Iris pigment epithelial cell (primary cell): ENCODE results near the gene SART3.
"Not testable (repeated sequence)": the region's sequence is repeated elsewhere in the genome, so short reads cannot be mapped to it uniquely, and the experiment has no call there.

Experiments
- DNase-seq: peaks from one replicate; pipeline ENCODE4 v3.0.0-alpha.2; 2011; ENCODE audit warnings: low read depth

Gene SART3

DNA sequence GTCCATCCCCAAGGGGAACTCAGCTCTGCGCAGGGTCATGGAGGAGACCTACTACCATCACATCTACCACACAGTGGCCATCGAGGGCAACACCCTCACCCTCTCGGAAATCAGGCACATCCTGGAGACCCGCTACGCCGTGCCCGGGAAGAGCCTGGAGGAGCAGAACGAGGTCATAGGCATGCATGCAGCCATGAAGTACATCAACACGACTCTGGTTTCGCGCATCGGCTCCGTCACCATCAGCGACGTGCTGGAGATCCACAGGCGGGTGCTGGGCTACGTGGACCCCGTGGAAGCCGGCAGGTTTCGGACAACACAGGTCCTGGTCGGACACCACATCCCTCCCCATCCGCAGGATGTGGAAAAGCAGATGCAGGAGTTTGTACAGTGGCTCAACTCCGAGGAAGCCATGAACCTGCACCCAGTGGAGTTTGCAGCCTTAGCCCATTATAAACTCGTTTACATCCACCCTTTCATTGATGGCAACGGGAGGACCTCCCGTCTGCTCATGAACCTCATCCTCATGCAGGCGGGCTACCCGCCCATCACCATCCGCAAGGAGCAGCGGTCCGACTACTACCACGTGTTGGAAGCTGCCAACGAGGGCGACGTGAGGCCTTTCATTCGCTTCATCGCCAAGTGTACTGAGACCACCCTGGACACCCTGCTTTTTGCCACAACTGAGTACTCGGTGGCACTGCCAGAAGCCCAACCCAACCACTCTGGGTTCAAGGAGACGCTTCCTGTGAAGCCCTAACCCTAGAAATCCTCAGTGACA lies 42.1 kb downstream of the SART3 start:
- no peak for DNase-seq

DNA sequence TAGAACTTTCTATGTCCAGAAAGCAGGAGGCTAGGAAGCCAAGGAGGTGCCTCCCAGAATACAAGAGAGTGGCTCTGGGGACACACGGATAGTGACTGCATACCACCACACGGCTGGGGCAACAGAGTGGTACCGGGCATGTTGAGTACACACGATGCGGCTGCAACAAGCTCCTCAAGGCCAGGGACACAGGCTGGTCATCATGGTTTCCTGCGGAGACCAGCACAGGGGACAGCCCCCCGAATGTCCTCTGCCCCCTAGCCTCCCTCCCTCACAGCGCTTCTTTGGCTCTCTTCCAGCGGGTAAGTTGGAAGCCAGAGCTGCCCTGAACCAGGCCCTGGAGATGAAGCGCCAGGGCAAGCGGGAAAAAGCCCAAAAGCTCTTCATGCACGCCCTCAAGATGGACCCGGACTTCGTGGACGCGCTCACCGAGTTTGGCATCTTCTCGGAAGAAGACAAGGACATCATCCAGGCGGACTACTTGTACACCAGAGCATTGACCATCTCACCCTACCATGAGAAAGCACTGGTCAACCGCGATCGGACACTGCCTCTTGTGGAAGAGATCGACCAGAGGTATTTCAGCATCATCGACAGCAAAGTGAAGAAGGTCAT lies 42.8 kb downstream of the SART3 start:
- no peak for DNase-seq

DNA sequence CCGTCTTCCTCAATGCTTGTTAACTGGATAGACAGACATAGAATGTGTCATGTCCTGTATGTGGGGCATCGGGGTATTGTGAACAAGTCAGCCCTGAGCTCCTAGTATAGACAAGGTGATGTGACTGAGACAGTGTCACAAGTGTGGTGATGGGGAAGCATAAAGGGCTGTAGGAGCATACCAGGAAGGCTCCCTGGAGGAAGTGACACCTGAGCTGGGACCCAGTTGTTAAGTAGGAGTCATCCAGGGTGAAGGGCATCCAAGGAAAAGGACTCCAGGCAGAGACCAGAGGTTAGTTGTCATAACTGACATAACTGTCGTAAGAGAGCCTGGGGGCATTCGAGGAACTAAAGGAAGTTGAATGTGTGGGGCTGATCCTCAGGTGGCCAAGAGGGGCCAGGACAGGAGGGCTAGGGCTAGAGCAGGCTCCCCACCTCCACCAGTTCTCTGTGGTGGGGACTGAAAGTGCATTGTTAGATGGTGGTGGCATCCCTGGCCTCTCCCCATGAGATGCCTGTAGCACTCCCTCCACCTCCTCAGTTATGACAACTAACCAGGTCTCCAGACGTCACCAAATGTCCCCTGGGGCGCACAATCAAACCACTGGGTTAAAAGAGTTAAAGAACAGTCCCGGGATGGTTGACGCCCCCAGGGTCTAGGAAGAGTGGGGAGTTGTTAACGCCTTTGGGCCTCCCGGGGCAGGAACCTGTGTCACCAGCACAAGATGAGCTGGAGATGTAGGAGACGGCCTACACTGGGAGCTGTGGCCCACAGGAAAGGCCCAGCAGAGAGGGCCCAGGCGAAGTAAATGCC lies 43.5 kb downstream of the SART3 start:
- DNase-seq: no peak

DNA sequence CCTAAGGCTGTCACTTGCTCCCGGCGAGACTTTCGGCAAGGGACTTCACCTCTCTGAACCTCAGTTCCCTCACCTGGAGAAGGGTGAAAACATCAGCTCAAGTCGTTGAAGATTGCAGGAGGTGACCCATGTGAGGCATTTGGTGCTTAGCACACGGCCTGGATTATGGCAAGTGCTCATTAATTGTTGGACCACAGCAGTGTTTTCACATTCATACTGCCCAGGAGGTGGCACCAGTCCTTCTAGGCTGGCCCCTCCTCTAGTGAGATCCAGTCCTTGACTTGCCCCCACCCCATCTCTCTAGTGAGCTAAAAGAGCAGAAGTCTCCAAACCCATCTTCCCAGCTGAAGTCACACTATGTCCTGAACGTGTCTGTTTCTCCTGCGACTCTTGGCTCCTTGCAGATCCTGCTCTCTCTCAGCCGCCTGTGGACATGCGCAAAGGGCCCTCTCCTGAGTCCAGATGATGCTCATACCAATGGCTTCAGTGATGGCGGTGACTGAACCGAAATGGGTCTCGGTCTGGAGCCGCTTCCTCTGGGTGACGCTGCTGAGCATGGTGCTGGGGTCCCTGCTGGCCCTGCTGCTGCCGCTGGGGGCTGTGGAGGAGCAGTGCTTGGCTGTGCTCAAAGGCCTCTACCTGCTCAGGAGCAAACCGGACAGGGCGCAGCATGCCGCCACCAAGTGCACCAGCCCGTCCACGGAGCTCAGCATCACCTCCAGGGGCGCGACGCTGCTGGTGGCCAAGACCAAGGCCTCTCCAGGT lies 44.3 kb downstream of the SART3 start:
- DNase-seq: no peak

DNA sequence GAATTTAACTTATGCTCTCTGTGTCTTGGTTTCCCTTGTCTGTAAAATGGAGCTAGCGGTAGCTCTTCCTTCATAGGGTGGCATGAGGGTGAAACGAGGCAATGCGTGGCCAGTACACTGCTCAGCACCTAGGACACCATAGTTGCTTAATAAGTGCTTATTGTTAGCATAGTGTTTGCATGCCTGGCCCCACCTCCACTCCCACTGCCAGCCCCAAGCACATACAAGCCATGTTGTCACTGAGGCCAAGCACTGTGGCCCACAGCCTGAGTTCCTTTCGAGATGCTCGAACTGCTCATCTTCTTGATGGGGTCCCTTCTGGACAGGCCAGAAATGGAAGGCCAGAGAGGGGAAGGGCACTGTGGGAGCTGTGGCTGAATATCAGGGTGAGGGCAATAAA lies 45.1 kb downstream of the SART3 start:
- no peak for DNase-seq

DNA sequence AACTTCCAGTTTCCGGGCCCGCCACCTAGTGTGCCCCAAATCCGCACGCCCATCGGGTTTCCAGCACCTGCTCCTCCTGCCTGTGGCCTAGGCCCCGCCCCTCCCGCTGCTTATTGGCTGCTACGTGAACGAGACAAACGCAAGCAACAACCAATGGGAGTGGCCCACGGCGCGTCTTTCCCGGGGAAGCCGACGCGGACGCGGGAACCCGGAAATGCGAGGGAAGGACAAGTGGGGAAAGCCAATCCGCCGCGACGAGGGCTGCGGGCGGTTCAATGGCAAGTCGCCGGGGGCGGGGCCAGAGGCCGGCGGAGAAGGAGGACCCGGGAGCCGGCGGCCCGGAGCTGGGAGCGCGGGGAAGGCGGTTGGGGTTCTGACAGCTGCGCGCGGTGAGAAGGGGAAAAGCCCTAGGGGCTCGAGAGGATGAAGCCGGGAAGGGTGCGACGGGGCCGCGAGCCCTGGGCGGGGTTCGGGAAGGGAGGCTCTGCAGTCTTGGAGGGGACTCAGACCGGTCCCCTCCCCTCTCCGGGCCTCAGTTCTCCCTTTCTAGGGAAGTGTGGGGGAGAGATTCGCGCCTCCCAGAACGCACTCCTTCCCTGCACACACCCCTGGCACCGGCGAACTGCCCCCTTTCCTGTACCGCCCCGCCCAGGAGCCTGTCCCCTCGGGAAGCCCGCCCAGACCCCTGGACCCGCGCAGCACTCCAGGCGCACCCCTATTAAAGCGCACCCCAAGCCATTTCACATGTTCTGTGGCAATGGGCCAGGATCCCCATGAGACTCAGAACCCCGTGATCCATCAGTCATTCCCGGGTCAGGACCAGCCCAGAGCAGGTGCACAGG lies 45.8 kb downstream of the SART3 start, which contains the start of gene FICD:
Gene FICD, plus strand, starts transcription at position 305 of the 842 bp plus-strand sequence. CDS start 1,696 bp downstream, outside the sequence.
- peak; percentile 98 for DNase-seq

DNA sequence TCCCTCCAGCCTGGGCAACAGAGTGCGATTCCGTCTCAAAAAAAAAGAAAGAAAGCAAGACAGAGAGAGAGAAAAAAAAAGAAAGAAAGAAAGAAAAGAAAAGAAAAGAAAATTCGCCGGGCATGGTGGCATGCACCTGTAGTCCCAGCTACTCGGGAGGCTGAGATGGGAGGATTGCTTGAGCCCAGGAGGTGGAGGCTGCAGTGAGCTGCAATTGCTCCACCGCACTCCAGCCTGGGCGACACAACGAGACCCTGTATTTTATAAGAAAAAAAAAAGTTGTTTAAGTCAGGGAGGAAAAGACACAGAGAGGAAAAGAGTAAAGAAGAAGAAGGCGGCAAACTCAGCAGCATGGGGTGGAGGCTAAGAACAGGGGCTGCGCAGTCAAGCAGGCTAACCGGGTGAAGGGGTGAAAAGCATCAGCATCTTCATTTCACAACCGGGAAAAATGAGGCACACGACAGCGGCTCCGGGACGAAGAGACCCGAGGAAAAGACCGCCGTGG lies 46.5 kb downstream of the SART3 start:
- no peak for DNase-seq

DNA sequence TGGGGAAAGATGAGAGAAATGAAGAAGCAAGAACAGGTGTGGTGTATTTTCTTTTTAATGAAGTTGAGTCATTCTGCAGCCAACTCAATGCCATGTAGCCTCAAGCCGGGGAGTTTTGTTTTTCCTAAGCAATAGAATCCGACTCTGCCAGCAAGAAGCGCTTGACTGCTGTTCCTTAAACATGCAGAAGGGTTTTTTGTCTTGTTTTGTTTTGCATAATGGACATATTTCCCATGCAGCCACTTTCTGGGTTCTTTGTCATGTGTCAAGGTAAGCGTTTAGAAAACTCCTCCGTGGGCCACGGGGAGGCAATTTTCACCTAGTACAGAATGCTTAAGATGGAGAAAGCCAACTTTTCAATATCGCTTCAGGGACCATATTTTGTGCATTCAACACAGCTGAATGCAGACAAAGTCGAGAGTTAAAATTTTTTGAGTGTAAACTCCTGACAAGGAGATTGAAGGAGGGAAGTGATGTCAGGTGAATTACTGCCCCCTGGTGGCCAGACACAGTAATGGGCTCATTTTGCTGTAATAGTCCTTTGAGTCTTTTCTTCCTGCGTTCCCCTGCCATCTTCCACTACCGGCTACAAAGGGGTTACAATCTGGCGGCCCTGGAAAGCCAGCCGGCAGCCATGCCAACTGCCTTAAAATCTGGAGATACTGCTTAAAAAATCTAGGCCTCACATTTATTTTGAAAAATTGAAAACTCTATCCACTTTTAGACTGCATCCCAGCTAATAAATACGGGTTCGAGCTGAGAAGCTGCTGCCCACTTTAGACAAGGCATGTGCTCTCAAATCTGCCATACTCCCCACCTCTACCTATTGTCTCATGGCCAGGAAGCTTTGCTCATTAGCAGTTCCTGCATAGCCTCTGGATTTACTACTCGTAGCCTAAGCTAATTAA lies 49.1 kb downstream of the SART3 start:
- DNase-seq: peak; percentile 61

DNA sequence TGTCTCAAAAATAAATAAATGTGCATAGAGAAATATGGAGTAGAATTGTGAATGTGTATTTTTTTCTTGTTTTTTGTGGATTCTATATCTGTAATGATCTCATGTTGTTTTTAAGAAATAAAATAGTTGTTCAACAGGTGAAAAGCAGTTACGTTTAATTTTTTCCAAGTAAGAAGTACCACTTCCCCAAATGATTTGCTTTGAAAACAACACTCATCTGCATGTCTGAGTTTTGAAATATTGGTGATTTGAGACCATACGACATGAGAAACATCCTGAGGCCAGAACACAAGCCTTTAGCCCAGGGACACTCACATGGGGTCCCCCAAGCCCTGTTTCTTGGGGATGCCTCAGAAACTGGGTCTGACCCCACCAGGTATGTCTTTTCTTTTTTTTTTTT lies 50.1 kb downstream of the SART3 start:
- DNase-seq: no peak

DNA sequence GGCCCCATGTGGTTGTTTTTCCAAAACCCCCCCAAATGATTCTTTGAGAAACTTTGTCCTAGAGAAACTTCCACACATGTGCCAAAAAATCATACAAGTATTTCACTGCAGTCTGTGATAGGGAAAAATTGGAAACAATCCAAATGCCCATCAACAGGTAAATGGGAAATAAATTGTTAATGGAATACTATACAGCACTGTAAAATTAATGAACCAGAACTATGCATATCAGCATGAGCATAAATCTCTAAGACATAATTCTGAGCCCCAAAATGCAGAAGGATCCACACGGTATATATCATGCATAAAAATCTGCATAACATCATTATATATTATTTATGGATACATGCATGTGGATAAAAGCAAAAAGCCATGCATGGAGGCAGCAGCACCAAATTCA lies 51.2 kb downstream of the SART3 start:
- DNase-seq: no peak

DNA sequence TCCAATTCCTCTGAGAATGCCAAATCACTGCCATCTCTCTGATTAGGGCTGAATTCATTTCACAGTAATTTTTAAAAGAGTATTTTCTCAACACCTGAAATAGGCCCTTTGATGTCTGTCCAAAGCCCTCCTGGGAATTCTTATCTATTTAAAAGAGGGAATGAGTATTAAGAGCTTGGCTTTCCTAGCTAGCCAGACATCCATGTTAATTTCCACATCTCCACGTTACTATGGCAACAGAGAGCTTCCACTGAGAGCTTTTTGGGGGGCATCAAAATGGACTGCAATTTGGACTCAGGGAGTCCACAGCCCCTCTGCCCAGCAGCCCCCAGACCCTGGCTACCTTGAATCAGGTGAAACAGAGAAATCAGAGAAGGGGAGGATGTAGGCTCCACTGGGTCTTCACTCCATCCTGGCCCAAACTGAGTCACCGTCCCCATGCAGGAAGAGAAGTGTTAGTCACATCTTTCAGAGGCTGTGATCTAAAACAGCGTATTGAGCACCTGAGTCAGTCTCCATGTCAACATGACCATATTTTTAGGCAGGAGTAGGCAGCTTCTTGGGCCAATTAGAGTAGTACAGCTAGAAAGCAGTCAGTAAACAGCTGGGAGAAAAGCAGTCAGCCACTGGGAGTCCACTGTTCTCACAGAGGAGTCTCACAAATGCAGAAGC lies 52.9 kb downstream of the SART3 start:
- no peak for DNase-seq

DNA sequence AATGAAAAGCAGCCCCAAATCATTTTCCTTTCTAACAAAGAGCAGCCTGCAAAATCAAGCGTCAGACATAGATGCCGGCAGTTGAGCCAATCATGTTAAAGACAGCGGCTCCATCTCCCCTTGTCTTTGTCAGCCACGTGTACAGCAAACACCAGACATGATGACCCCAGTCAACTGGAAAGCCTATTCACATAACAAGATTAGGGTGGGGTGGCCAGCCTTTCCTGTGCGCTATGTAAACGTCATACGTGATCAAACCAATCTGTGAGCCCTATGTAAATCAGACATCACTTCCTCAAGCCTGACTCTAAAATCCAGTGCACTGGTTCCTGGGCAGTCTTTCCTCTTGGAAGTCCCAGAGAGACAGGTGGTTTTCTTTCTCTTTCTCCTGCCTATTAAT lies 55.8 kb downstream of the SART3 start:
- no peak for DNase-seq

DNA sequence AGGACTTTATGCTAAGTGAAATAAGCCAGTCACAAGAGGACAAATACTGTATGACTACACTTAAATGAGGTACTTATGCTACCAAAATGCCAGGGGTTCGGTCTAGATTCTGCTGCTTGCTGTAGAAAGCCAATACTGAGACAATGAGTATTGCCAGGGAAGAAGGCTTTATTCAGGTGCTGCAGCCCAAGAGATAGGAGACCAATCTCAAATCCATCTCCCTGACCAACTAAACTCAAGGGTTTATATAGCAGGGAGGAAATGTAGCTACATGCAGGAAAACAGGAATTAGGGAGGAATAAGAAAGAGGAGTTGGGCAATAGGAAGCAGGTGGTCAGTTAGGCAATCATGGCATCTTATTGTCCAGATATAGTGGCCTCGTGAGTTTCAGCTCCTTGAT lies 58.1 kb downstream of the SART3 start:
- DNase-seq: no peak

DNA sequence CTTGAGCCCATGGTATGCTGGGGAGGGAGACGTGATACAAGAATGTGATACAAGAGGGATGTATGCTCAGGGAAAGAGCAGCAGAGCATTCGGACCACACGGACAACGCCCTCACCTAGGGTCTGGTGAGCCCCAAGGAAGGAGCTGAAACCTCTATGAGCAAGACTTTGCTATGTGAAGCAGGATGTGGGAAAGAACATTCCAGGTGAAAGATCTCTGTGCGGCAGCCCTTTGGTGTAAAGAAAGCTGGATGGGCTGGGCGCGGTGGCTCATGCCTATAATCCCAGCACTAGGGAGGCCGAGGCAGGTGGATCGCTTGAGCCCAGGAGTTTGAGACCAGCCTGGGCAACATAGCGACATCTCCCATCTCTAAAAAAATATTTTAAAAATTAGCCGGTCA lies 62.8 kb downstream of the SART3 start:
- DNase-seq: no peak

DNA sequence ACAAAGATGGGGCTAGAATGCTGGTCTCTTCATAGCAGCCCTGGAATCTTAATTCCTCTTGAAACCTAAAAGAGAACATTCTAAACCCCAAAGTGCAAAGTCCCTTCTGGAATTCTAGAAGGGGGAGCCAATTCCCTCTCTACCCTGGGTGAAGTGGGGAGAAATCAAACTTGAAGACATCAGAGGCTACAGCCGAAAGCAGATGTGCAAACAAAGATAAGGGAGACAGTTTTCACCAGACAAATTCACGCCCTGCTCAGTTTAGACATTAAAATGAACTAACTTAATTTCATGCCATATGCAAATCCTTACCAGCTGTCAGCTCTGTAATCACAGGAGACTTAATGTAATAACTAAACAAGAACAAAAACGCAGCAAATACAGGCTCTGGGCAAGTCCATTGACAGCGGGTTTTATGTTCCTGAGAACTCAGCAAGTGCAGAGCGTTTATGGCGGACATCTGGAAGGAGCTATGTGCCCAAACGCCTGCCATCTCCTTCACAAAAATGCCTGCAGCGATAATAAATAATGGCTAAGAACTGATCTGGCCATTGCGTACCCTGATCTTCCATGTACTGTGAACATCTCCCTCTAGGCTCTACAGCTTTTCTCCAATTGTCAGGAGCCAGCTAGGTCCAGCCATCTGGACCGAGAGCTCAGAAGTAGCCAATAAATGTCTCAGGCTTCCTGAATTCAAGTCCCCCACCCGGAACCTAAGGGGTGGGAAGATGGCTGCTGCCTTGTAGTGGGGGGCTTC lies 65.0 kb downstream of the SART3 start:
- no peak for DNase-seq

DNA sequence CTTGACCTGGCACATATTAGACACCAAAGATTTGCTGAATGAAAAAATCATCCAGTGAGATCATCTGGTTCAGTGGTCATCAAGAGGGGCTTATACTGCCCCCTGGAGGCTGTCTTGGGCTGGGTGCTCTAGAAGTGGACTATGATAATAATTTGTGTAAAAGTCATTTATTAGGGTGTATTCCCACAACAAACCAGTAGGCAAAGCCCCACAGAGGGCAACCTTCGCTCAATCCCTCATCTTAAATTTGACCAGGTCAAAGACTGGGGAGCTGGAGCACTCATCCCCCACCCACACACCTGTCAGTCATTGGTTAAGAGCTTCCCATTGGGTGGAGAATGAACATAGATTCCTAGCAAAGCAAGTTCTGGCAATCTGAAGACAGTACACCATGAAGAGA lies 65.9 kb downstream of the SART3 start:
- DNase-seq: peak; percentile 43

DNA sequence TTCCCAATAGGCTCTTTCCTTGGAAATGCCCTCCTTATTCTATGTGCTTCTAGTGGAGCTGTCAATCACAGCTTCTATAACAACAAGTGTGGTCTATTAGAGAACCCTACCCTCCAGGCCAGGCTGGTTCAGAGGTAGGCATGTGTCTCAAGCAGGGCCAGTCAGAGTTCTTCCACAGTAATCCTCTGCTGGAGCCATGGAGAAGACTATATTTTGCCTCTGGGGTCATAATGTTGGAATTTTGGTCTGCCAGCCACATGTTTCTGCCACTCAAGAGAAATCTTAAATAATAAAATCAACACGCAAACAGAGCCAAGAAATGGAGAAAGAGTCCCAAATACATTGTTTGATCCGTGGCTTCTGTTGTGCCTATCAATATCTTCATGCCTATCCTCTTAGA lies 69.7 kb downstream of the SART3 start:
- no peak for DNase-seq

DNA sequence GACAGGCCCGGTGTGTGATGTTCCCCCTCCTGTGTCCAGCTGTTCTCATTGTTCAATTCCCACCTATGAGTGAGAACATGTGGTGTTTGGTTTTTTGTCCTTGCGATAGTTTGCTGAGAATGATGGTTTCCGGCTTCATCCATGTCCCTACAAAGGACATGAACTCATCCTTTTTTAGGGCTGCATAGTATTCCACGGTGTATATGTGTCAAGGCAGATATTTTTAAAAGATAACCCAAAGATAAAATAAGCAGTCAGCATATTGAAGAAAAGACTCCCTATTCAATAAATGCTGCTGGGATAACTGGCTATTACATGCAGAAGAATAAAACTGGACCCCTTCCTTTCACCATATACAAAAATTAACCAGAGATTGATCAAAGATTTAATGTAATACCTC lies 73.9 kb downstream of the SART3 start:
- DNase-seq: not testable (repeated sequence)

DNA sequence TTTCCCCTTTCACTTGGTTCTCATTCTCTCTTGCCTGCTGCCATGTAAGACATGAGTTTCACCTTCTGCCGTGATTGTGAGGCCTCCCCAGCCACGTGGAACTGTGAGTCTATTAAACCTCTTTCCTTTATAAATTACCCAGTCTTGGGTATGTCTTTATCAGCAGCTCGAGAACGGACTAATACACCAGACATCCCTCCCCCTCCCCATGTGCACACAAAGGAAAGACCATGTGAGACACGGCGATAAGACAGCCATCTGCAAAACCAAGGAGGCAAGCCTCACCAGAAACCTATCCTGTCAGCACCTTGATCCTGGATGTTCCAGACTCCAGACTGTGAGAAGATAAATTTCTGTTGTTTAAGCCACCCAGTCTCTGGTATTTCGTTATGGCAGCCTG lies 75.6 kb downstream of the SART3 start:
- not testable (repeated sequence) for DNase-seq
